Measurements from ENCODE around the gene DAB1. TPM values are rescaled to one million over a fixed set of nuclear protein-coding genes. Genes with fewer than 3 reads are reported as not detected.

The DAB1 gene
- total RNA-seq, 1 experiment from 2014 or later = not detected

- Histone ChIP-seq H3K4me3 (no peak overlapping the region), H3K4me1 (replicated peaks) (no peaks in the 10 kb centered on the region), H3K36me3 (no peaks in the 10 kb centered on the region), H3K27me3 (replicated peaks) (no peaks in the 10 kb centered on the region), H3K27ac (no peak overlapping the region), H3K9me3 (replicated peaks) (no peaks in the 10 kb centered on the region)
- DNase-seq (ENCODE audit: low read depth in 1 of 2, low spot score in 2 of 2) = no peak
These were observed 22.2 kb downstream of the DAB1 start for GRCh38 chr1:57401671-57402070.

GRCh38 chr1:57400048-57400447 is 23.8 kb downstream of the DAB1 start:
- Histone ChIP-seq H3K27me3 (replicated peaks) (no peaks in the 10 kb centered on the region), H3K27ac (no peak overlapping the region), H3K4me3 (no peak overlapping the region)

GRCh38 chr1:57393058-57393584 is 30.7 kb downstream of the DAB1 start:
- no peak overlapping the region for H3K4me3 ChIP-seq
- peaks cover 5% of the 10 kb centered on the region for H3K27me3 ChIP-seq (replicated peaks)
- no peak overlapping the region for H3K27ac ChIP-seq
- H3K36me3 ChIP-seq = no peaks in the 10 kb centered on the region
- H3K9me3 ChIP-seq (replicated peaks) = peaks cover 2% of the 10 kb centered on the region; the same call in 1 of the 2 replicates
- H3K4me1 ChIP-seq (replicated peaks) = no peaks in the 10 kb centered on the region
- DNase-seq (ENCODE audit: low read depth in 1 of 2, low spot score in 2 of 2) = no peak

More at GRCh38 chr1:57400048-57400447, 23.8 kb downstream of the DAB1 start:
- Histone ChIP-seq H3K9me3 (replicated peaks) (no peaks in the 10 kb centered on the region), H3K4me1 (replicated peaks) (no peaks in the 10 kb centered on the region), H3K36me3 (no peaks in the 10 kb centered on the region)
- DNase-seq (ENCODE audit: low read depth in 1 of 2, low spot score in 2 of 2) = no peak

GRCh38 chr1:57385336-57385735 is 38.5 kb downstream of the DAB1 start:
- Histone ChIP-seq H3K36me3 (no peaks in the 10 kb centered on the region), H3K27ac (no peak overlapping the region), H3K9me3 (replicated peaks) (peaks cover under 1% of the 10 kb centered on the region; the same call in 1 of the 2 replicates), H3K4me1 (replicated peaks) (no peaks in the 10 kb centered on the region), H3K27me3 (replicated peaks) (no peaks in the 10 kb centered on the region), H3K4me3 (no peak overlapping the region)
- no peak for DNase-seq (ENCODE audit: low read depth in 1 of 2, low spot score in 2 of 2)

GRCh38 chr1:57384901-57385300 is 39.0 kb downstream of the DAB1 start:
- no peaks in the 10 kb centered on the region; the same call in 1 of the 2 replicates for H3K9me3 ChIP-seq (replicated peaks)
- no peak for DNase-seq (ENCODE audit: low read depth in 1 of 2, low spot score in 2 of 2)
- H3K36me3 ChIP-seq = no peaks in the 10 kb centered on the region
- H3K4me3 ChIP-seq = no peak overlapping the region
- no peaks in the 10 kb centered on the region for H3K4me1 ChIP-seq (replicated peaks)
- H3K27me3 ChIP-seq (replicated peaks) = no peaks in the 10 kb centered on the region
- H3K27ac ChIP-seq = no peak overlapping the region

GRCh38 chr1:57384284-57384683 is 39.6 kb downstream of the DAB1 start:
- H3K4me1 ChIP-seq (replicated peaks) = no peaks in the 10 kb centered on the region
- no peaks in the 10 kb centered on the region for H3K27me3 ChIP-seq (replicated peaks)
- H3K36me3 ChIP-seq = no peaks in the 10 kb centered on the region
- no peak overlapping the region for H3K27ac ChIP-seq
- no peak for DNase-seq (ENCODE audit: low read depth in 1 of 2, low spot score in 2 of 2)
- H3K4me3 ChIP-seq = no peak overlapping the region
- no peaks in the 10 kb centered on the region; the same call in 1 of the 2 replicates for H3K9me3 ChIP-seq (replicated peaks)

GRCh38 chr1:57381871-57382270 is 42.0 kb downstream of the DAB1 start:
- Histone ChIP-seq H3K27ac (no peak overlapping the region), H3K4me3 (no peak overlapping the region), H3K36me3 (no peaks in the 10 kb centered on the region), H3K27me3 (replicated peaks) (no peaks in the 10 kb centered on the region), H3K4me1 (replicated peaks) (no peaks in the 10 kb centered on the region), H3K9me3 (replicated peaks) (no peaks in the 10 kb centered on the region)
- no peak for DNase-seq (ENCODE audit: low read depth in 1 of 2, low spot score in 2 of 2)

GRCh38 chr1:57381426-57381825 is 42.4 kb downstream of the DAB1 start:
- no peaks in the 10 kb centered on the region for H3K9me3 ChIP-seq (replicated peaks)
- no peak overlapping the region for H3K27ac ChIP-seq
- no peak for DNase-seq (ENCODE audit: low read depth in 1 of 2, low spot score in 2 of 2)
- H3K27me3 ChIP-seq (replicated peaks) = no peaks in the 10 kb centered on the region
- no peaks in the 10 kb centered on the region for H3K36me3 ChIP-seq
- no peak overlapping the region for H3K4me3 ChIP-seq
- no peaks in the 10 kb centered on the region for H3K4me1 ChIP-seq (replicated peaks)

GRCh38 chr1:57380923-57381322 is 42.9 kb downstream of the DAB1 start:
- no peak for DNase-seq (ENCODE audit: low read depth in 1 of 2, low spot score in 2 of 2)
- Histone ChIP-seq H3K4me1 (replicated peaks) (no peaks in the 10 kb centered on the region), H3K4me3 (no peak overlapping the region), H3K36me3 (no peaks in the 10 kb centered on the region), H3K27ac (no peak overlapping the region), H3K9me3 (replicated peaks) (no peaks in the 10 kb centered on the region), H3K27me3 (replicated peaks) (no peaks in the 10 kb centered on the region)

GRCh38 chr1:57378534-57378933 is 45.3 kb downstream of the DAB1 start:
- Histone ChIP-seq H3K27ac (no peak overlapping the region), H3K27me3 (replicated peaks) (no peaks in the 10 kb centered on the region), H3K9me3 (replicated peaks) (no peaks in the 10 kb centered on the region), H3K36me3 (no peaks in the 10 kb centered on the region), H3K4me1 (replicated peaks) (no peaks in the 10 kb centered on the region), H3K4me3 (no peak overlapping the region)
- DNase-seq (ENCODE audit: low read depth in 1 of 2, low spot score in 2 of 2) = no peak

- no peaks in the 10 kb centered on the region for H3K27me3 ChIP-seq (replicated peaks)
- DNase-seq (ENCODE audit: low read depth in 1 of 2, low spot score in 2 of 2) = no peak
- H3K9me3 ChIP-seq (replicated peaks) = no peaks in the 10 kb centered on the region
- no peak overlapping the region for H3K4me3 ChIP-seq
- no peak overlapping the region for H3K27ac ChIP-seq
- no peaks in the 10 kb centered on the region for H3K36me3 ChIP-seq
- no peaks in the 10 kb centered on the region for H3K4me1 ChIP-seq (replicated peaks)
These were observed 46.3 kb downstream of the DAB1 start for GRCh38 chr1:57377339-57378139.

- H3K36me3 ChIP-seq = no peaks in the 10 kb centered on the region
These were observed 47.8 kb downstream of the DAB1 start for GRCh38 chr1:57376041-57376440.

GRCh38 chr1:57369889-57370288 is 54.0 kb downstream of the DAB1 start:
- H3K9me3 ChIP-seq (replicated peaks) = no peaks in the 10 kb centered on the region
- H3K27me3 ChIP-seq (replicated peaks) = no peaks in the 10 kb centered on the region; the same call in 1 of the 2 replicates
- no peak overlapping the region for H3K4me3 ChIP-seq
- H3K4me1 ChIP-seq (replicated peaks) = no peaks in the 10 kb centered on the region
- DNase-seq (ENCODE audit: low read depth in 1 of 2, low spot score in 2 of 2) = no peak
- no peaks in the 10 kb centered on the region for H3K36me3 ChIP-seq
- H3K27ac ChIP-seq = no peak overlapping the region

More at GRCh38 chr1:57376041-57376440, 47.8 kb downstream of the DAB1 start:
- H3K4me3 ChIP-seq = no peak overlapping the region
- no peak for DNase-seq (ENCODE audit: low read depth in 1 of 2, low spot score in 2 of 2)
- no peaks in the 10 kb centered on the region for H3K4me1 ChIP-seq (replicated peaks)
- H3K27ac ChIP-seq = no peak overlapping the region
- no peaks in the 10 kb centered on the region for H3K27me3 ChIP-seq (replicated peaks)
- H3K9me3 ChIP-seq (replicated peaks) = no peaks in the 10 kb centered on the region

- DNase-seq (ENCODE audit: low read depth in 1 of 2, low spot score in 2 of 2) = no peak
- Histone ChIP-seq H3K9me3 (replicated peaks) (no peaks in the 10 kb centered on the region), H3K36me3 (no peaks in the 10 kb centered on the region), H3K27ac (no peak overlapping the region), H3K4me3 (no peak overlapping the region), H3K27me3 (replicated peaks) (no peaks in the 10 kb centered on the region; the same call in 1 of the 2 replicates), H3K4me1 (replicated peaks) (no peaks in the 10 kb centered on the region)
These were observed 55.9 kb downstream of the DAB1 start for GRCh38 chr1:57367945-57368344.
